DMS 273 (cell line): ENCODE data around the gene DHH.
"Not testable (repeated sequence)": the region's sequence is repeated elsewhere in the genome, so short reads cannot be mapped to it uniquely, and the experiment has no call there.

Source experiments
- DNase-seq: peaks from one replicate; lab custom pipeline; 2025; ENCODE audit not compliant: unreplicated experiment; lab: John Stamatoyannopoulos, UW

DHH gene

DNA sequence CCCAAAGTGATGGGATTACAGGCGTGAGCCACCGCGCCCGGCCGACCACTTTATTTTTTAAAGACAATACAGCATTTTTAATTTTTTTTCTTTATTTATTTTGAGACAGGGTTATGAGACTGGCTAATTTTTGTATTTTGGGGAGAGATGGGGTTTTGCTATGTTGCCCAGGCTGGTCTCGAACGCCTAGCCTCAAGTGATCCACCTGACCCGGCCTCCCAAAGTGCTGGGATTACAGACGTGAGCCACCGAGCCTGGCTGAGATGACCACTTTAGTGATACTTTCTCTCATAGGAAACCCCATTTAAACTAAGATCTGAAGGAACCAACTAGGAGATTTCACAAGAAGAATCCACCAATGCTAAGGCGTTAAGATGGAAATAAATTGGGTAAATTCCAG is 23.6 kb downstream of the DHH start:
- DNase-seq: no peak

DNA sequence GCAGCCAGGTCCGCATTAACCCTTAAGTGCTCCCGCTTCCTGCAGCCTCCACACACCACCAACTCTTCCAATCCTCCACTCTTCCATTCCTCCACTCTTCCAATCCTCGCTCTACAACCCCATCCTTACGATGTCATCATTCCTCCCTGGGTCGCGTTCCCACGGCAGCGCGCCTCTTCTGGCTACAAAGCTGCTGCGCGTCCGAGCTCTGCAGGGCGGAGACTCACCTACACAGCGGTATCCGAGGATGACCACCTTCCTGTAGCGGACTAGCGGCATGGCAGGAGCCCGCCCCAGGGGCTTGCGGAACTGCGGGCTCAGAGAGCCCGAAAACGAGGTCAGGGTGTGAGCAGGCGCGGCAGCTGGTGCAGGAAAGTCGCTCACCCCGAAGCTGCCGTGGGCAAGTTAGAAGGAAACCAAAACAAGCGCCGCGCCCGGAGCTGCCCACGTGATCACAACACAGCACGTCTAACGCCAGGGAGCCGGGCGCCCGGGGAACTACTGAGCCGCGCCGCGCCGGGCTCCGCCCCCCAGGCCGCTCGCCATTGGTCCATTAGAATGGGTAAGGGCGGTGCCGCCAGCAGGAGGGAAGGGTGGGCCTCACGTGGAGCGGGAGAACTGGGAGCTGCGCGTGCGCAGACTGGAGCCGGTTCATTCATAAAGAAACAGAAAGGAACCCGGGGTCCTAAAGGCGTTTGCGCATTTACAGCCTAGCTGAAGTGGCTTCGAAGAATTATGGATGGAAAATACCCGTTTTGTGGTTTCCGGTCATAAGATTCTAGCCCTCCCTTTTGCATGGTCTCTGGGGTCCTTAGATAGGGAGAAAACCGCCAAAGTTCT is 24.9 kb downstream of the DHH start, which contains the start of gene RHEBL1:
RHEBL1 (minus strand) TSS at position 473 of the 840 bp plus-strand sequence; CDS start at position 279, 194 bp downstream.
- peak; percentile 98 for DNase-seq

DNA sequence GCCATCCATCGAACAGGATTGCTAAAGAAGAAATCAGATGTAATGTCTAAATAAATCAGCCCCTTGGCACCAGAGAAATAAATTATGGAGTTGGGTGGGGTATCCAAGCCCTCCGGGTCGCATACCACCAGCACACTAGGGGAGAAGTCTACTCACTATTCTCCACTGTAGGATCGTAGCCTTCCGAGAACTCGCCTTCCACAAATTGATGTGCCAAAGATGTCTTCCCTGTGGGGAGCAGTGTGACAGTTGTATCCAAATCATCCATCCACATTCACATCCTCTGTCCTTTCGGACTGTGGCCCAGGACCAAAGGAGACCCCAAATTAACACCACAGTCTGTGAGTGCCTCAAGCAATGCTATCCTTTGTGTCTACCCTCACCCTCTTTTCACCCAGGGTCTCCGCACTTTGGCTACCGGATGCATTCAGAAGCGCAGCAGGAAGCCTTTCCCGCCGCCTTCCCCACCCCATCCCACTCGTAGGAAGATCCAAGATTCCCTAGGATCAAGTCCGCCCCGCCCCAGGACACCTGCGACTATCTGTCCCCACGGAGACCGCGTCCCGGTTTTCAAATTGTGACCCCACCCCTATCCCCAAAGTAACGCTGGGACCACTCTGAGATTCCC is 25.6 kb downstream of the DHH start:
- no peak for DNase-seq

DNA sequence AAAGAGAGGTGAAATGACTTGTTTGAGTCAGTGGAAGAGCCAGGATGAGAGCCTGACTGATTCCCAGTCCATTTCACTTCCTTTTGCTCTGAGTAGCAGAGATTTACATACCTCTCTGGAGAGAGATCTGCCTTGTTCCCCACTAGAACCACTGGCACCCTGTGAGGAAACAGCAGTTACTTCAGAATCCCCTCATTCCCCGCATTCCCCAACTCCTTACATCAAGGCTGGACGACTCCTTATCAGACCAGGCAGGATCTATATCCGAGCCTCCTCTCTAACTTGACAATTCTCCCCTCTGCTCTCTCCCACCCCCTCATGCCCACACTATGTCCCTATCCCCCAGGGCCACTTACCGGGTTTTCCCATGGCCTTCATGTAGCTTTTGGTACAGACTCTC is 28.5 kb downstream of the DHH start:
- DNase-seq: no peak

DNA sequence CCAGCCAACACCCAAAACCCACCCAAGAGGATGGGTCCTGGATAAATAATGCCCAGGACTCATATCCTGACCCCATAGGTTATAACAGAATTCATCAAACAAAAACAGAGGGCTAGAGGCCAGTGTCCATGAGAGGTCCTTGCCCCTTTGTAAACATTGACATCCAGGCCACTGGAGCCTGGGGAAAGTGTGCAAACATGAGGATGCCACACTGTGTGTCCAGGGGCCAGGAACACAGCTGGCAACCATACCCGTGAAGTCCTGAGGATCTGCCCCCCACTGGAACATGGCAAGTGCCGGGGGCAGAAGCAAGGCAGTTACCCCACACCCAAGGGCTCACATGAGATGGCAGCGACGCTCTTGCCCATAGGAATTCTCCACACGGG is 29.8 kb downstream of the DHH start:
- no peak for DNase-seq

DNA sequence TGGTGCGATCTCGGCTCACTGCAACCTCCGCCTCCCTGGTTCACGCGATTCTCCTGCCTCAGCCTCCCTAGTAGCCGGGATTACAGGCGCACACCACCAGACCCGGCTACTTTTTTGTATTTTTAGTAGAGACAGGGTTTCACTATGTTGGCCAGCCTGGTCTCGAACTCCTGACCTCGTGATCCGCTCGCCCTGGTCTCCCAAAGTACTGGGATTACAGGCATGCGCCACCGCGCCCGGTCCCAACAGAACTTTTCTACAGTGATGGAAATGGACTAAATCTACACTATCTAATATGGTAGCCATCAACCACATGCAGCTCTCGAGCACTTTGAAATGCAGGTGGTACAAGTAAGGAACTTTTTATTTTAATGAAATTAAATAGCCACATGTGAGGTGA is 32.7 kb downstream of the DHH start:
- not testable (repeated sequence) for DNase-seq

DNA sequence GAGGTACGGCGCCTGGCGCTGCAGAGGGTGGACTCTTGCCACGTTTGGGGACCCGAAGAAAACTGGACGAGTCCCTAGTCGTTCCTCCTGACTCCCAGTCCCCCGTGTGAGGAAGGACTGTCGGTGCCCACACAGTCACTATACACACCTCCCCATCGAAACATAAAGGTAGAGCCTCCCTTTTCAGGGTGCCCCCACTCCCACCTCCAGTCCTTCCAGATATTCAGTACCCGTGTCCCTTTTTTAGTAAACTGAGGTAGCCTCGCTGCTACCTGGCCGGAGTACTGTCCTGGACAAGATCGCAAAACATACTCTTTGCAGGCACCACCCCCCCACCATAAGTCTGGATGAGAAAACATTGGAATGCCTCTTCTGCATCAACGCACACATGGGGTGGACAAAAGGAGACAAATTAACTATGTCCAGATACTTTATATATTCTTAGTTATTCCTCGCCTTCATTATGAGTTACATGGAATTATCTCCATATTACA is 33.4 kb downstream of the DHH start:
- no peak for DNase-seq

DNA sequence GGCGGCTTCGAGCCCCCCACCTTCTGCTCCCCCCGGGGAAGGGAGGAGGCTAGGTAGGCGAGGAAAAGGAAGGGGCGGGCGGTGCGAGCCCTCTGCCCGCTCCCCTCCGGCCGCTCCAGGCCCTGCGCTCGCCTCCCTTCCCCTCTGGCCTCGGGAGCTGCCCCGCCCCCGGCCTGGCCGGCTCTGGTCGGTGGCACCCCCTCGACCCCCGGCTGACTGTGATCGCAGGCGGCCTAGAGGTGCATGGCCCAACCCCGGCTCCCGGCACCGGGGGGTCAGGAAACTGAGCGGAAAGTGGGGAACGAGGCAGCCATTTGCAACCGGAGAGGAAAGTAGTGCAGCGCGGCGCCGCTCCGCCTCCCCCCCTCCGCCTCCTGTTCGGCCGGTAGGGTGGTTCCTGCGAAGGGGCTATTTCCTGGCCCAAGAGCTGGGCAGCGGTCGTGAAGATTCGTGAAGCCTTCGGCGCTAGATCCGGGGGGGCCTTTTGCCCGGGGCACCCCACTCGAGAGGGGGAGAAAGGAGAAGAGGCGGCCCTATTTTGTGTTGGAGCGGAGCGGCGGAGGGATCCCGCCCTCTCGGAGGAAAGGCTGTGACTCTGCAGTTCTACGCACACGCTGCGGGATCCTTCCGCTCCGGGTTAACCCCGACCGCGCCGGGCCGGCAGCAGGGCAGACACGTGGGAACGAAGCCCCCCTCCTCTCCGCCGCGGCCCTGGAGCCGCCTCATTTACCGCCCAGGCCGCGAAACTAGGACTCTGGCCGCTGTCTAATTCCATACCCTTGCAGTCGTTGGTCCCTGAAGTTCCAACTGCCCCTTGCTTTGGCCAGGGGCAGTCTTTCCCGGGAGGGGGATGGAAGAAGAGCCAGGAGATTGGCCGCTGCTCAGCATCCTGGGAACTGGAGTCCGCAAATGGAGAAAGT is 34.1 kb downstream of the DHH start, which contains the start of gene KMT2D:
KMT2D (minus strand) TSS at position 558 of the 920 bp plus-strand sequence. CDS start 5,470 bp downstream, outside the sequence.
- DNase-seq: peak; percentile 96

DNA sequence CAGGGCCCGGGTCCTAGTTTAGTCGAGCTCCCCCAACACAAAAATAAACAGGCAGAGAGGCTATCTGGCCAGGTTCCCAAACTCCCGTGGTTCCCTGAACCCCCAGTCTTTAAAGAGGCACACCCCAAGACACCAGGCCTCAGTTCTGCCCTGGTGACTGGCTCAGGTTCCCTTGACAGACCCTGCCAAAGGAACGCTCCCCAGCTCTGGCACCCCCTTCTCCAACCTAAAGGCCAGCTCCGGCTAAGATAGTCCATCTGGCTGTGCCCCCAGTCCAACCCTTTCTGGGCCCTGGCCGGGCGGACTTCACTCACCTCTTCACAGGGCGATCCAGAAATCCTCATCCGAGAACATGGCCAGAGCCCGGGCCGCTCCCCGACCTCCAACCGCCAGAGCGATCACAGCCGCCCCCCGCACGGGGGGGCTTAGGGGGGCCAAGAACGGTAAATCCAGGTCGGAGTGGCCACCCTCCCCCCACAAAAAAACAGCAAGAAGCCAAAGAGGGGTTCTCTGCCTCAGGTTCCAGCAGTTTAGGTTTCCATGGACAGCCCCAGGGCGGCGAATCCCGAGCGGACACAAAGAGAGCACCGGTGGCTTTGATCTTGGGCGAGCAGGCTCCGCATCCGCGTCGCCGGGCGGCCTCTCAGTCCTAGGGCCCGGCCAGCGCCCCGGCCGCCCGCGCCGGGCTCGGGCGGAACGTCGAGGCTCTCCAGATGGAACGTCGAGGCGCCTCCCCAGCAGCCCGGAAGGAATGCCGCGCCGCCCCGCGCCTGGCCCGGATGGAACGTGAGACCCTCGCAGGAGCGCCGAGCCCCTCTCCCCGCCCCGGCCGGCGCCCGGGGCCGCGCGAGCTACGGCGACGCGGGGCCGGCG is 35.1 kb downstream of the DHH start:
- peak; percentile 63 for DNase-seq

DNA sequence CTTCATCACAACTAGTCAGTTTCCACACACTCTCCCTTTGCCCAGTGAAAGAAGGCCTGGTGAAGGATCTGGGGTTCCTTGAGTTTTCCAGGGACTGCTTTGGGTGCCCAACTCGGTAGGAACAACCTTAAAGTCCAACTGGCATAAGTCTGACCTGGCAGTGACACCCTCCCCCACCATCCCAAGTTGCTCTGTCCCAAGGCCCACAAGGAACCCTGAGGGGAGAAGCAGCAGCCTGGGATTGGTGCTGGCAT is 35.6 kb downstream of the DHH start:
- DNase-seq: no peak

DNA sequence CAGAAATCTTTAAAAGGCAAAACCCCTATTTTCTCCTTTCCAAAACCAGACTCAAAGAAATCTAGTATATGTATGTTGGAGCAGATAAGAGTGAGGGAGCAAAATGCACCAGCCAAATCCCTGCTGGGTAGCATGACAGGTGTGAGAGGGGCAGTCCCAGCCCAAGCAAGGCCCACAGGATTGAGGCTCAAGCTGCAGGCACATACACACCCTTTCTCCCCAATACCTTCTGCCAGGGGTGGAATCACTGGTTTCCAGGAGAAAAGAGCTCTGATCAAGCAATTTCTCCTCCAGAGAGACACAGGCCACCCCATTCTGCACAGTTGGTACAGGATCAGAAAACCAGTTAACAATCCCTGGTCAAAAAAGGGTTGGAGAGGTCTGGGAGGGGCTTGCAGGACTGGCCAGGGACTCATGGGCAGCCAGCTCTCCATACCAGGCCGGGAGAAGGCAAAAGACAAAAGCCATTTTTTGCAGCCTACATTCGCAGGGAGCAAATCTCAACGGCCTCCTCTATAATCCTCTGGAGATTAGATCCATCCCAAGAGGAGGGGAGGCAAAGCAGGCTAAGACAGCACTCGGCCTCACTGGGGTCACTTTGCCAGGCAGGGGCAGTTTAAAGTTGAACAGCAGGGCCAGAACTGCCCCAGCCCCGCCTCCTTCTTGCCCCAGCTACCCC is 36.1 kb downstream of the DHH start:
- no peak for DNase-seq

DNA sequence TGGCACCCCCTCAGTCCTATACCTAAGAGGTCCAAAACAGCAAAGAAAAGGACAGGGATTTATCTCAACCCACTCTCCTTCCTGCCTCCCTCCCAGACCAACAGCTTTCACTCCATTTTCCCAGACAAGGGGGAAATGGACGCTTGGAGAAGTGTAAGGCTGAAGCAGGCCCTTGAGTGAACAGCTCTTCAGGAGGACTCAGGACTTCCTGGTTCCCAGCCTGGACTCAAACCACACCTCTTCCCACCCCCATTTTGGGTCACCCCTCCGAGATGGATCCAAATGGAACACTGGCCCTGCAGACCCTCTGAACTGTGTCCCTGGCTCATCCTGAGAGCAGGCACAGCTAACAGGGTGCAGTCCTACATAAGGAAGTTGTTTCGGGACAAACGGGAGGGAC is 36.7 kb downstream of the DHH start:
- no peak for DNase-seq

DNA sequence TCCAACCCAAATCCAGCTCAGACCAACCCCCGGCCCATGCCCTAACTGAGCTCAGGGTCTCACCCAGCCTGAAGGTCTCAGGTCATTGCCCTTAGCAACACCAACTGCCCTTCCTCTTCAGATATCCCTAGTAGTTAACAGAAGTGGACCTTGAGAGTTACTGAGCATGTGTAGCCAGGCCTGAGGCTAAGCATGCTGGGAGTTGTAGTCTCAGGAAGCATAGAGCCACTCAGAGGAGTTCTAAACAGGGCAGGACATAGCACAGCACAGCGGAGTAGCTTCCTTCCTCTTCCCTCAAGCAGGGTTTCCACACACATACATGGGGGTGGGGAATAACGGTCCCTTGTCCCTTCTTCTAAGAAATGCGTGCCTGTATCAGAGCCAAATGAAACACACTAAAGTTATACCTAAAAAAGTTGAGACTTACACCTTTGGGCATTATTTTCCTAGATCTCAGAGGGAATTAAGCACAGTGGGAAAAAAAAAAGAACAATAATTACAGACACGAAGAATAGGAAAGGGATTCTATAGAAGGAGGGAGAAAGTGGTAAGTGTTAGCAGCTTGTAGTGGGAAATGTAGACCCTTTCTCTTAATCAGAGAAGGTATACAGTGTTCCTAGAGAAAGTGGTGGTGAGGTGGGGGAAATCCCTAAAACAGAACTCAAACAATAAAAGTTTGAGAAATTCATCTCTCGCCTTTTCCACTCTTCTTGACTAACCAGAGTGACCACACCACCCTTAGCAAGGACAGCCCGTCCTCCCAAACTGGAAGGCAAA is 38.4 kb downstream of the DHH start:
- DNase-seq: peak; percentile 44

DNA sequence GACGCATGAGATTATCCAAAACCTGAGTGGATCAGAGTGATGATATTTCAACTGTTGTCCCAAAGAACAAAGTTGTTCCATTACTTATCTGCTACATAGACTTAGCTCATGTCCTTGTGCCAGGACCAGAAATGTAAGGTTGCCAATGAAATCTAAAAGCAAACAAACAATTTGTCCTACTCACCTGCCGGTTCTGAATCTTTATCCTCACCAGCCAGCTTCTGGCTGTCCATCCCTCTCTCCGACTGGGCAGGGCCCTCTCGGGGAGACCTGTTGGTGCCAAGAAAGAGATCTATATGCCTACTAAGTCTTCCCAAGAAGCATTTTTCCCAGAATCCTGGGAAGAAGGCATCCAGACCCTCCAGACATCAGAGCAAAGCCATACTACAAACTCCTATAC is 39.5 kb downstream of the DHH start:
- DNase-seq: no peak

DNA sequence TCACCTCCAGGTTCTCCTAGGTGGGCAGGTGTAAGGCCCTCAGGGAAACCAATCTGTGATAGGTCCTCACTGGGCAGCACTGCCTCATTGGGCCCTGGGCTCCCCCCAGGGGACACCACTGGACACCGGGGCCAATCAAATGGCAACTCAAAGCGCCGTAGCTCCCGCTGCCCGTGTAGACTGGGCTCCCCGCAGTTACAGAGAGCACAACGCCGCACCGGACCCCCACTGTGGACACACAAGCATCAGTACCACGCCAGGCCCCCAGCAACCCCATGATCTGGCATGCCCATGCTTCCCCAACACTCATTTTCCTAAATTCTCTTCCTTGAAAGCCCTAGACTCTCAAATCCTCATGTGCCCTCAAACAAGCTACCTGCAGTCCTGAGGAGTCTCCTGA is 40.1 kb downstream of the DHH start:
- DNase-seq: no peak

DNA sequence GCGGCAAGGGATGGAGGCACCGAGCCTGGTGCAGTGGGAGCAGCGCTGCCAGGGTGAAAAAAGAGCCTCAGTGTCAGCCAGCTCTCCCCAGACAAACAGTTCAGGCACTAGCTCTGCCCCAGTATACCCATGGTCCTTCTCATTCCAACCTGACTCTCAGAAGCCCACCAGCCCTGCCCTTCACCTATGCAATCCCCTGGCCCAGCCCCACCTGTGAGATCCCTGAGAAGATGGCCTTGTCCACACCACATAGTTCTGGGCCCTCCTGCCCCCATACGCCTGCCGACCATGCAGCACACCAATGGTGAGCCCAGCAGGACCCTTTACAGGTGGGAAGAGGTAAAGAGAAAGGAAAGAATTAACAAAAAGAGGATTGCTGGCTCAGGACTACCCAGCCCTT is 40.5 kb downstream of the DHH start:
- no peak for DNase-seq

DNA sequence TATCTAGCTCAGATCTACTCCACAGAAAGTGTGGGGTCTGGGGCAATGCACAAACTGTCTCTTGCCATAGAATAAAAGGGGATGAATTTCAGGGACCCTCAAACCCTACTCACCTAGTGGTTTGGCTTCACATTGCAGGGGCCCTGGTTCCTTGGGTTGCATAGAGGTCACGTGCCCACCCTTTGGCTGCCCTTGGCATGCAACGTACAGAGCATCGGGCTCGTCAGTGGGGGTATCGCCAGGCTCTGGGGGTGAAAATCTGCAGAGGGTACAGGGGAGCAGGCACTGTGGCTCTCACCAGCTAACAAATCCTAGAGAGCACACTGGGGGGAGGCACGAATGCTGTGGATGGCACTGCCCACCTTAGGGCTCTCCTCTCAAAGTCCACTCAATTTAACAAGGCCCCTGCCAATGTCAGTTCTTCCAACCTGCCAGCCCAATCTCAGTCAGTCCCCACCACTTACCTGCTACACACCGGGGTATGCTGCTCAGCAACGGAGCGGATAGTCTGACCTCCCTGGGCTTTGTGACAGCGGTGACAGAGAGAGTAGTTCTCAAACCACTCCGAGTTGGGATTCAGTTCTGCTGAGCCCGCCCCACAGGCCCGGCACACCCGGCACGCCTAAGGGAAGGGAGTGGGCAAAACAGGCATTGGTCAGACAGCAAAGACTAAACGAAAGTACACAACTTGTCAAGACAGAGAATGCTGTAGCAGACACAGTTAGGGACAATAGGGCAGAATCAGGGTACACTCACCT is 42.0 kb downstream of the DHH start:
- no peak for DNase-seq

DNA sequence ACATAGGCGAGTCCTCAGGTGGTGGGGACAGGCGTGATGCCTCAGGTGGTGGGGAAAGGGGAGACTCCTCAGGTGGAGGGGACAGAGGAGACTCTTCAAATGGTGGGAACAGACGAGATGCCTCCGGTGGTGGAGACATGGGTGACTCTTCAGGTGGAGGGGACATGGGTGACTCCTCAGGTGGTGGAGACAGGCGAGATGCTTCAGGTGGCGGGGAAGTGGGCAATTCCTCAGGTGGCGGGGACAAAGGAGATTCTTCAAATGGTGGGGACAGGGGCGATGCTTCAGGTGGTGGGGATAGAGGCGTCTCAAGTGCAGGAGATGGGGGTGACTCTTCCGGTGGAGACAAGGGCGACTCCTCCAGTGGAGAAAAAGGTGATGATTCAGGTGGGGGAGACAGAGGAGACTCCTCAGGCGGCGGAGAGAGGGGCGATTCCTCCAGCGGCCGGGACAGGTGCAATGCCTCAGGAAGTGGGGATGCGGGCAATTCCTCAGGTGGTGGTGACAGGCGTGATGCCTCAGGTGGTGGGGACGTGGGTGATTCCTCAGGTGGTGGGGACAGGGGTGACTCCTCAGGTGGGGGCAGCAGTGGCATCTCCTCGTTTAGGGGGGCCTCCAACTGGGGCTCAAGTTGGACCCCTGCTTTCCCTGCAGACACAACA is 42.7 kb downstream of the DHH start:
- DNase-seq: no peak
